Mesendoderm (in vitro differentiated cells): Measurements from ENCODE around the gene SNX12.
"Not testable (repeated sequence)": the region's sequence is repeated elsewhere in the genome, so short reads cannot be mapped to it uniquely, and the experiment has no call there.

ENCODE experiments used
- DNase-seq: peaks from one replicate; pipeline ENCODE4 v3.0.0; 2013
- H2AK5ac ChIP-seq: 2 replicates; pipeline ENCODE4 v1.6.1; 2013; ENCODE audit warnings: low read length, inconsistent platforms
- H2BK120ac ChIP-seq: 2 replicates; pipeline ENCODE4 v1.6.1; 2013; ENCODE audit warnings: low read depth, mild to moderate bottlenecking, low read length, moderate library complexity, mixed read lengths
- H2BK15ac ChIP-seq: replicated peaks from 2 replicates; pipeline ENCODE4 v1.6.1; 2013; ENCODE audit warnings: low read depth, mild to moderate bottlenecking, moderate library complexity
- H2BK5ac ChIP-seq: 2 replicates; pipeline ENCODE4 v1.6.1; 2013; ENCODE audit warnings: low read length, inconsistent platforms
- H3K18ac ChIP-seq: 2 replicates; pipeline ENCODE4 v1.6.1; 2013; ENCODE audit warnings: mild to moderate bottlenecking, low read length, mixed read lengths
- H3K23ac ChIP-seq: one replicate; pipeline ENCODE4 v1.6.1; 2013; ENCODE audit warnings: low read length
- H3K27ac ChIP-seq: 2 replicates; pipeline ENCODE4 v1.5.1; 2013; ENCODE audit warnings: low read depth, mild to moderate bottlenecking, inconsistent platforms, low read length, moderate library complexity
- H3K27me3 ChIP-seq: 2 replicates; pipeline ENCODE4 v1.6.1; 2013; ENCODE audit warnings: low read length, control low read depth, mild to moderate bottlenecking, inconsistent platforms; ENCODE audit not compliant: insufficient read depth, poor library complexity
- H3K36me3 ChIP-seq: 2 replicates; pipeline ENCODE4 v1.6.1; 2013; ENCODE audit warnings: low read length, inconsistent platforms; ENCODE audit not compliant: control insufficient read depth, insufficient read depth
- H3K4ac ChIP-seq: one replicate; pipeline ENCODE4 v1.6.1; 2013; ENCODE audit warnings: low read depth, mild to moderate bottlenecking, low read length, moderate library complexity
- H3K4me1 ChIP-seq: 2 replicates; pipeline ENCODE4 v1.6.1; 2013; ENCODE audit warnings: low read depth, low read length, inconsistent platforms; ENCODE audit not compliant: control insufficient read depth
- H3K4me2 ChIP-seq: 2 replicates; pipeline ENCODE4 v1.6.1; 2013; ENCODE audit warnings: low read length
- H3K4me3 ChIP-seq: 2 replicates; pipeline ENCODE4 v1.5.1; 2013; ENCODE audit warnings: mild to moderate bottlenecking, low read length
- H3K56ac ChIP-seq: one replicate; pipeline ENCODE4 v1.6.1; 2013; ENCODE audit warnings: low read length
- H3K79me1 ChIP-seq: 2 replicates; pipeline ENCODE4 v1.6.1; 2013; ENCODE audit warnings: low read length, inconsistent platforms
- H3K79me2 ChIP-seq: 2 replicates; pipeline ENCODE4 v1.6.1; 2013; ENCODE audit warnings: mild to moderate bottlenecking, low read length; ENCODE audit not compliant: control insufficient read depth, insufficient read depth
- H3K9ac ChIP-seq: 2 replicates; pipeline ENCODE4 v1.6.1; 2013; ENCODE audit warnings: low read length, inconsistent platforms
- H4K5ac ChIP-seq: one replicate; pipeline ENCODE4 v1.6.1; 2013; ENCODE audit warnings: low read length
- H4K8ac ChIP-seq: one replicate; pipeline ENCODE4 v1.6.1; 2013; ENCODE audit warnings: low read depth, mild to moderate bottlenecking, control low read depth, low read length, moderate library complexity
- WGBS: extraction: QIAGEN DNeasy Blood & Tissue Kit; methylation state at CpG from one replicate; pipeline ENCODE4 v1.1.7; 2013; ENCODE audit warnings: low lambda C conversion rate, missing lambda C conversion rate; ENCODE audit not compliant: insufficient coverage; ENCODE audit errors: extremely low coverage; 5-methylcytosine and 5-hydroxymethylcytosine counted together

The SNX12 gene

GRCh38 chrX:71060127-71060526 is 8.0 kb downstream of the SNX12 start:
- no peak overlapping the region for H3K4me3 ChIP-seq
- H2BK5ac ChIP-seq: no peak overlapping the region
- H3K18ac ChIP-seq: no peak overlapping the region
- no peaks in the 10 kb centered on the region for H3K79me1 ChIP-seq
- no peak overlapping the region for H3K23ac ChIP-seq
- H3K27me3 ChIP-seq: no peaks in the 10 kb centered on the region
- H3K4me1 ChIP-seq: no peaks in the 10 kb centered on the region
- H3K4ac ChIP-seq: no peak overlapping the region
- no peak for DNase-seq
- H3K36me3 ChIP-seq: no peaks in the 10 kb centered on the region
- no peak overlapping the region for H3K27ac ChIP-seq
- no peaks in the 10 kb centered on the region for H3K79me2 ChIP-seq
- no peak overlapping the region for H2BK120ac ChIP-seq
- no peak overlapping the region for H2AK5ac ChIP-seq
- H4K5ac ChIP-seq: no peak overlapping the region
- H3K4me2 ChIP-seq: no peak overlapping the region
- H2BK15ac ChIP-seq: no peak overlapping the region
- H4K8ac ChIP-seq: no peak overlapping the region
- no peak overlapping the region for H3K56ac ChIP-seq
- no peak overlapping the region for H3K9ac ChIP-seq

- WGBS: no CpG with 5 or more reads among the region's 3 CpGs
- Histone ChIP-seq H3K4me1 (no peaks in the 10 kb centered on the region), H3K23ac (no peak overlapping the region), H3K79me2 (no peaks in the 10 kb centered on the region), H3K27me3 (no peaks in the 10 kb centered on the region), H3K56ac (no peak overlapping the region), H3K18ac (no peak overlapping the region), H2BK15ac (no peak overlapping the region), H2AK5ac (no peak overlapping the region), H4K5ac (no peak overlapping the region), H3K9ac (no peak overlapping the region), H2BK120ac (no peak overlapping the region), H3K27ac (no peak overlapping the region), H3K4me2 (no peak overlapping the region), H4K8ac (no peak overlapping the region), H2BK5ac (no peak overlapping the region), H3K79me1 (no peaks in the 10 kb centered on the region), H3K4me3 (no peak overlapping the region), H3K4ac (no peak overlapping the region), H3K36me3 (no peaks in the 10 kb centered on the region)
- DNase-seq: no peak
Observed at GRCh38 chrX:71057848-71058530, 10.1 kb downstream of the SNX12 start.

- no peaks in the 10 kb centered on the region for H3K79me2 ChIP-seq
- H3K56ac ChIP-seq: no peak overlapping the region
- no peak overlapping the region for H2BK15ac ChIP-seq
- DNase-seq: no peak
- H3K23ac ChIP-seq: no peak overlapping the region
- H4K8ac ChIP-seq: no peak overlapping the region
- no peak overlapping the region for H3K4me3 ChIP-seq
- H3K27me3 ChIP-seq: no peaks in the 10 kb centered on the region
- H3K36me3 ChIP-seq: no peaks in the 10 kb centered on the region
- no peak overlapping the region for H3K4ac ChIP-seq
- no peaks in the 10 kb centered on the region for H3K79me1 ChIP-seq
- H3K4me1 ChIP-seq: no peaks in the 10 kb centered on the region
- no peak overlapping the region for H3K27ac ChIP-seq
- H3K18ac ChIP-seq: no peak overlapping the region
- H3K9ac ChIP-seq: no peak overlapping the region
- H2AK5ac ChIP-seq: no peak overlapping the region
- no peak overlapping the region for H4K5ac ChIP-seq
- H2BK120ac ChIP-seq: no peak overlapping the region
- no peak overlapping the region for H3K4me2 ChIP-seq
- no peak overlapping the region for H2BK5ac ChIP-seq
Observed at GRCh38 chrX:71056867-71057266, 11.3 kb downstream of the SNX12 start.

- H2BK5ac ChIP-seq: no peak overlapping the region
- H3K56ac ChIP-seq: peak overlapping the region; percentile 82
- H4K5ac ChIP-seq: no peak overlapping the region
- DNase-seq: peak; percentile 96
- H2BK15ac ChIP-seq: no peak overlapping the region
- H3K4me3 ChIP-seq: peak overlapping the region; percentile 42
- no CpG with 5 or more reads among the region's 18 CpGs for WGBS
- H3K79me1 ChIP-seq: no peaks in the 10 kb centered on the region
- no peak overlapping the region for H3K27ac ChIP-seq
- no peaks in the 10 kb centered on the region for H3K36me3 ChIP-seq
- H3K27me3 ChIP-seq: no peaks in the 10 kb centered on the region
- no peaks in the 10 kb centered on the region for H3K4me1 ChIP-seq
- H3K18ac ChIP-seq: no peak overlapping the region
- H3K4ac ChIP-seq: no peak overlapping the region
- H4K8ac ChIP-seq: no peak overlapping the region
- no peaks in the 10 kb centered on the region for H3K79me2 ChIP-seq
- peak overlapping the region; percentile 64 for H3K9ac ChIP-seq
- H2AK5ac ChIP-seq: no peak overlapping the region
- no peak overlapping the region for H2BK120ac ChIP-seq
- peak overlapping the region; percentile 68 for H3K4me2 ChIP-seq
- no peak overlapping the region for H3K23ac ChIP-seq
Observed at GRCh38 chrX:71053217-71053621, 14.9 kb downstream of the SNX12 start.

- WGBS: no CpG with 5 or more reads among the region's 7 CpGs
- H3K4ac ChIP-seq: no peak overlapping the region
- no peaks in the 10 kb centered on the region for H3K79me2 ChIP-seq
Observed at GRCh38 chrX:71052721-71053120, 15.4 kb downstream of the SNX12 start.

GRCh38 chrX:71047891-71048290 is 20.2 kb downstream of the SNX12 start:
- DNase-seq, H3K27me3 ChIP-seq, H3K4me3 ChIP-seq, H2BK120ac ChIP-seq, H2BK15ac ChIP-seq, H2AK5ac ChIP-seq, H3K79me2 ChIP-seq, H3K9ac ChIP-seq, H3K4me1 ChIP-seq, H3K23ac ChIP-seq, H3K56ac ChIP-seq, H4K5ac ChIP-seq, H3K79me1 ChIP-seq, H3K36me3 ChIP-seq, H3K4ac ChIP-seq, H3K18ac ChIP-seq, H3K4me2 ChIP-seq, H4K8ac ChIP-seq, H3K27ac ChIP-seq, H2BK5ac ChIP-seq: not testable (repeated sequence)
- WGBS: no CpG with 5 or more reads among the region's 8 CpGs

More at GRCh38 chrX:71052721-71053120, 15.4 kb downstream of the SNX12 start:
- no peak overlapping the region for H2AK5ac ChIP-seq
- H4K8ac ChIP-seq: no peak overlapping the region
- H3K23ac ChIP-seq: no peak overlapping the region
- no peak for DNase-seq
- no peaks in the 10 kb centered on the region for H3K36me3 ChIP-seq
- no peak overlapping the region for H2BK15ac ChIP-seq
- H3K18ac ChIP-seq: no peak overlapping the region
- H2BK120ac ChIP-seq: no peak overlapping the region
- H3K27ac ChIP-seq: no peak overlapping the region
- peak overlapping the region; percentile 42 for H3K4me3 ChIP-seq
- H3K79me1 ChIP-seq: no peaks in the 10 kb centered on the region
- H3K9ac ChIP-seq: peak overlapping the region; percentile 64
- H3K4me2 ChIP-seq: peak overlapping the region; percentile 68
- no peaks in the 10 kb centered on the region for H3K4me1 ChIP-seq
- H2BK5ac ChIP-seq: no peak overlapping the region
- H3K27me3 ChIP-seq: no peaks in the 10 kb centered on the region
- H3K56ac ChIP-seq: peak overlapping the region; percentile 82
- no peak overlapping the region for H4K5ac ChIP-seq
